Measurements from ENCODE around the gene GPM6B.

DNA sequence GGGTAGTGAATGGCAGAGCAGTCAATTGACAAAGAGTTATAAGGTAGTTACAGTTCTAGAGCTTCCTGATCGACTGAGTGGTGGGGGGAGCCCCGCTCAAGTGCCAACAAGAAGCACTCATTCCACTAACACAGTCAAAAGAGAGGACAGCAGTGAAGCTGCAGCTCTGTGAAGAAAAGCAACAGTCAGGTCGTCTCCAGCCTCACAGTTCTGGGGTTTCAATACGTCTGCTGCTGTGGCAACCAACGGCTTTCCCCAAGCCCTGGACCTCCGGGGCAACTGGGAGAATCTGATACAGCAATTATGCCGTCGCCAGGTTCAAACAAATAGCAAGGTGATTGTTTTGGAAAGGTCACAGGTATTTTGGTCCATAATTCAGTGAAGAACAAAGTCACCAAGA is 30.8 kb downstream of the GPM6B start:
- TF ChIP-seq SP1 (IDR thresholded peaks at IDR 0.05) (no peak), FOXM1 (IDR thresholded peaks at IDR 0.05; ENCODE audit: borderline replicate concordance) (no peak), TARDBP (IDR thresholded peaks at IDR 0.05) (no peak), NFRKB (IDR thresholded peaks at IDR 0.05) (no peak), ELF4 (IDR thresholded peaks at IDR 0.05) (no peak), BHLHE40 (IDR thresholded peaks at IDR 0.05; ENCODE audit: borderline replicate concordance) (no peak), FOXA1 (IDR thresholded peaks at IDR 0.05) (no peak), ZNF384 (IDR thresholded peaks at IDR 0.05) (no peak), FOXK2 (IDR thresholded peaks at IDR 0.05) (no peak), CTBP1 (IDR thresholded peaks at IDR 0.05; ENCODE audit: borderline replicate concordance) (no peak), LEF1 (IDR thresholded peaks at IDR 0.05; ENCODE audit: borderline replicate concordance) (no peak)
